MM.1S (cell line): ENCODE measurements around the gene ST3GAL3.

Experiments
- DNase-seq: peaks from one replicate; pipeline ENCODE4 v3.0.0-alpha.2; 2015
- H2AFZ ChIP-seq: fragments of 300-600 bp; sonication (generic); 2 replicates; pipeline ENCODE4 v1.6.0; 2016; ENCODE audit warnings: antibody characterized with exemption, low read length
- H3F3A ChIP-seq: fragments of 300-600 bp; sonication (generic); 2 replicates; pipeline ENCODE4 v1.6.1; 2016; ENCODE audit warnings: mild to moderate bottlenecking, antibody characterized with exemption, low read length, moderate library complexity, mixed read lengths; ENCODE audit not compliant: insufficient read depth
- H3K27ac ChIP-seq: fragments of 300-600 bp; sonication (generic); 2 replicates; pipeline ENCODE4 v1.5.1; 2016; ENCODE audit warnings: mild to moderate bottlenecking, low read length
- H3K27me3 ChIP-seq: fragments of 300-600 bp; sonication (generic); replicated peaks from 2 replicates; pipeline ENCODE4 v1.6.0; 2016; ENCODE audit warnings: low read length; ENCODE audit not compliant: insufficient read depth
- H3K36me3 ChIP-seq: fragments of 300-600 bp; sonication (generic); replicated peaks from 2 replicates; pipeline ENCODE4 v1.6.1; 2016; ENCODE audit warnings: mild to moderate bottlenecking, low read length, mixed read lengths; ENCODE audit not compliant: insufficient read depth
- H3K4me1 ChIP-seq: fragments of 300-600 bp; sonication (generic); 2 replicates; pipeline ENCODE4 v1.6.1; 2016; ENCODE audit warnings: low read length, mixed read lengths
- H3K4me2 ChIP-seq: fragments of 300-600 bp; sonication (generic); 2 replicates; pipeline ENCODE4 v1.6.0; 2016; ENCODE audit warnings: low read depth, low read length
- H3K4me3 ChIP-seq: fragments of 300-600 bp; sonication (generic); 2 replicates; pipeline ENCODE4 v1.5.1; 2016; ENCODE audit warnings: low read length, mixed read lengths
- H3K79me2 ChIP-seq: fragments of 300-600 bp; sonication (generic); 2 replicates; pipeline ENCODE4 v1.6.1; 2016; ENCODE audit warnings: mixed run types, low read length, mixed read lengths
- H3K9ac ChIP-seq: fragments of 300-600 bp; sonication (generic); 2 replicates; pipeline ENCODE4 v1.6.1; 2016; ENCODE audit warnings: low read length, mixed read lengths
- H3K9me2 ChIP-seq: fragments of 300-600 bp; sonication (generic); replicated peaks from 2 replicates; pipeline ENCODE4 v1.6.1; 2016; ENCODE audit warnings: mild to moderate bottlenecking, low read length, mixed read lengths; ENCODE audit not compliant: insufficient read depth
- H3K9me3 ChIP-seq: fragments of 300-600 bp; sonication (generic); replicated peaks from 2 replicates; pipeline ENCODE4 v1.6.1; 2016; ENCODE audit warnings: mild to moderate bottlenecking, low read length, mixed read lengths; ENCODE audit not compliant: insufficient read depth
- H4K20me1 ChIP-seq: fragments of 300-600 bp; sonication (generic); 2 replicates; pipeline ENCODE4 v1.6.1; 2016; ENCODE audit warnings: mild to moderate bottlenecking, low read length, moderate library complexity, mixed read lengths; ENCODE audit not compliant: insufficient read depth
- CTCF ChIP-seq: fragments of 300-600 bp; sonication (generic); IDR thresholded peaks from 2 replicates; pipeline ENCODE4 v1.5.1; 2016; ENCODE audit warnings: antibody characterized with exemption, low read length, mixed read lengths
- EZH2 ChIP-seq: fragments of 300-600 bp; sonication (generic); optimal IDR thresholded peaks from 2 replicates; pipeline ENCODE3; 2017; ENCODE audit warnings: low read depth, mild to moderate bottlenecking, antibody characterized with exemption, low read length, mixed read lengths
- EZH2phosphoT487 ChIP-seq: fragments of 300-600 bp; sonication (generic); IDR thresholded peaks from 2 replicates; pipeline ENCODE4 v1.6.1; 2018; ENCODE audit warnings: antibody characterized with exemption, low read length

ST3GAL3 gene

GRCh38 chr1:43801203-43801602, 93.9 kb downstream of the ST3GAL3 start:
- Histone ChIP-seq H3K4me2 (no peak overlapping the region), H3K9me3 (no peaks in the 10 kb centered on the region)
- TF ChIP-seq EZH2phosphoT487 = no peak

GRCh38 chr1:43802356-43802980, 95.1 kb downstream of the ST3GAL3 start:
- Histone ChIP-seq H3K36me3 (no peaks in the 10 kb centered on the region), H3K27me3 (no peaks in the 10 kb centered on the region), H3K9me3 (no peaks in the 10 kb centered on the region), H3K4me2 (no peak overlapping the region), H4K20me1 (no peaks in the 10 kb centered on the region), H3K4me3 (no peak overlapping the region), H3K4me1 (no peaks in the 10 kb centered on the region), H3K79me2 (no peaks in the 10 kb centered on the region), H3K9ac (no peak overlapping the region), H3F3A (no peaks in the 10 kb centered on the region), H3K27ac (no peak overlapping the region), H3K9me2 (no peaks in the 10 kb centered on the region), H2AFZ (no peak overlapping the region)
- no peak for DNase-seq
- TF ChIP-seq EZH2 = no peak
- TF ChIP-seq EZH2phosphoT487 = no peak
- TF ChIP-seq CTCF = no peak

More at GRCh38 chr1:43801203-43801602, 93.9 kb downstream of the ST3GAL3 start:
- H2AFZ ChIP-seq = no peak overlapping the region
- H3K27me3 ChIP-seq = no peaks in the 10 kb centered on the region
- no peak overlapping the region for H3K9ac ChIP-seq
- no peaks in the 10 kb centered on the region for H4K20me1 ChIP-seq
- no peaks in the 10 kb centered on the region for H3K9me2 ChIP-seq
- no peak overlapping the region for H3K4me3 ChIP-seq
- H3K79me2 ChIP-seq = no peaks in the 10 kb centered on the region
- no peaks in the 10 kb centered on the region for H3K36me3 ChIP-seq
- H3K27ac ChIP-seq = no peak overlapping the region
- H3F3A ChIP-seq = no peaks in the 10 kb centered on the region
- H3K4me1 ChIP-seq = no peaks in the 10 kb centered on the region
- no peak for DNase-seq

GRCh38 chr1:43803105-43803504, 95.8 kb downstream of the ST3GAL3 start:
- Histone ChIP-seq H4K20me1 (no peaks in the 10 kb centered on the region), H3K4me3 (no peak overlapping the region), H3K4me2 (no peak overlapping the region), H3K9me2 (no peaks in the 10 kb centered on the region), H3K27ac (no peak overlapping the region), H2AFZ (no peak overlapping the region), H3K4me1 (no peaks in the 10 kb centered on the region), H3K27me3 (no peaks in the 10 kb centered on the region), H3K79me2 (no peaks in the 10 kb centered on the region), H3F3A (no peaks in the 10 kb centered on the region), H3K9ac (no peak overlapping the region), H3K36me3 (no peaks in the 10 kb centered on the region), H3K9me3 (no peaks in the 10 kb centered on the region)
- no peak for TF ChIP-seq EZH2phosphoT487
- TF ChIP-seq EZH2 = no peak
- TF ChIP-seq CTCF = no peak
- no peak for DNase-seq

- Histone ChIP-seq H3K79me2 (no peaks in the 10 kb centered on the region), H3K9ac (no peak overlapping the region), H3K27me3 (no peaks in the 10 kb centered on the region), H3F3A (no peaks in the 10 kb centered on the region), H3K4me2 (no peak overlapping the region), H3K36me3 (no peaks in the 10 kb centered on the region), H4K20me1 (no peaks in the 10 kb centered on the region), H3K4me1 (no peaks in the 10 kb centered on the region), H2AFZ (no peak overlapping the region), H3K4me3 (no peak overlapping the region), H3K9me2 (no peaks in the 10 kb centered on the region), H3K9me3 (no peaks in the 10 kb centered on the region), H3K27ac (no peak overlapping the region)
- TF ChIP-seq EZH2phosphoT487 = no peak
- no peak for DNase-seq
These were observed 96.3 kb downstream of the ST3GAL3 start for GRCh38 chr1:43803646-43804045.
